IMR-90 (cell line): Measurements from ENCODE around the gene WHRN. TPM values are rescaled to one million over a fixed set of nuclear protein-coding genes. Genes with fewer than 3 reads are reported as not detected.

Source experiments
- ATAC-seq: fragments of 200-7000 bp; cut with Tn5 transposase; 2 replicates; pipeline ENCODE4 v1.9.1; 2020; ENCODE audit warnings: low read depth, mild to moderate bottlenecking, moderate library complexity
- BruUV-seq: library from RNA; stranded (reverse); fragments of 400-500 nt; replicated peaks from 2 replicates; lab custom pipeline; 2021; lab: Mats Ljungman, UMichigan
- CTCF ChIA-PET: fragments of 300-600 bp; formaldehyde crosslinking; extraction: SDS; loops from one replicate; lab custom pipeline; 2021; ENCODE audit warnings: antibody characterized with exemption; lab: Yijun Ruan, JAX
- POLR2A ChIA-PET: fragments of 300-600 bp; sonication (Branson Sonifier 250); formaldehyde crosslinking; loops from one replicate; lab custom pipeline; 2022; ENCODE audit warnings: antibody characterized with exemption; ENCODE audit not compliant: unreplicated experiment; lab: Charles Lee
- DNase-seq: peaks from one replicate; pipeline ENCODE4 v3.0.0; 2013
- H2AFZ ChIP-seq: replicated peaks from 2 replicates; pipeline ENCODE3; 2013; ENCODE audit warnings: low read length, mild to moderate bottlenecking; ENCODE audit not compliant: poor library complexity
- H2AK5ac ChIP-seq: 2 replicates; pipeline ENCODE4 v1.6.1; 2013; ENCODE audit warnings: low read depth, low read length, inconsistent platforms
- H2AK9ac ChIP-seq: replicated peaks from 2 replicates; pipeline ENCODE3; 2013; ENCODE audit warnings: mild to moderate bottlenecking, low read depth, low read length, moderate library complexity; ENCODE audit not compliant: poor library complexity
- H2BK120ac ChIP-seq: 2 replicates; pipeline ENCODE4 v1.6.1; 2013; ENCODE audit warnings: low read depth, low read length, inconsistent platforms
- H2BK15ac ChIP-seq: 3 replicates; pipeline ENCODE4 v1.6.1; 2013; ENCODE audit warnings: low read depth, low read length, inconsistent platforms
- H2BK20ac ChIP-seq: 2 replicates; pipeline ENCODE4 v1.6.1; 2013; ENCODE audit warnings: low read depth, mild to moderate bottlenecking, inconsistent platforms, low read length, moderate library complexity
- H2BK5ac ChIP-seq: 2 replicates; pipeline ENCODE4 v1.6.1; 2013; ENCODE audit warnings: mild to moderate bottlenecking, low read depth, low read length, inconsistent platforms; ENCODE audit not compliant: poor library complexity, severe bottlenecking
- H3K14ac ChIP-seq: replicated peaks from 2 replicates; pipeline ENCODE4 v1.6.1; 2013; ENCODE audit warnings: low read depth, low read length, inconsistent platforms
- H3K18ac ChIP-seq: 2 replicates; pipeline ENCODE4 v1.6.1; 2013; ENCODE audit warnings: low read depth, low read length, control low read depth
- H3K23ac ChIP-seq: 2 replicates; pipeline ENCODE4 v1.6.1; 2013; ENCODE audit warnings: low read depth, low read length, inconsistent platforms
- H3K27ac ChIP-seq: 2 replicates; pipeline ENCODE4 v1.5.1; 2013; ENCODE audit warnings: mild to moderate bottlenecking, control low read depth, low read length; ENCODE audit not compliant: insufficient read depth
- H3K27me3 ChIP-seq: 2 replicates; pipeline ENCODE4 v1.6.1; 2013; ENCODE audit warnings: low read length; ENCODE audit not compliant: control insufficient read depth, insufficient read depth
- H3K36me3 ChIP-seq: 2 replicates; pipeline ENCODE4 v1.6.1; 2013; ENCODE audit warnings: low read length, mixed read lengths; ENCODE audit not compliant: control insufficient read depth, insufficient read depth
- H3K4ac ChIP-seq: 2 replicates; pipeline ENCODE4 v1.6.1; 2013; ENCODE audit warnings: low read depth, low read length, inconsistent platforms
- H3K4me1 ChIP-seq: 2 replicates; pipeline ENCODE4 v1.6.1; 2013; ENCODE audit warnings: low read length, mixed read lengths; ENCODE audit not compliant: control insufficient read depth, insufficient read depth
- H3K4me2 ChIP-seq: 2 replicates; pipeline ENCODE4 v1.6.1; 2013; ENCODE audit warnings: low read depth, mild to moderate bottlenecking, control low read depth, low read length, moderate library complexity
- H3K4me3 ChIP-seq: 2 replicates; pipeline ENCODE4 v1.5.1; 2013; ENCODE audit warnings: low read depth, mild to moderate bottlenecking, control low read depth, low read length, moderate library complexity; ENCODE audit not compliant: insufficient read depth
- H3K56ac ChIP-seq: 2 replicates; pipeline ENCODE4 v1.6.1; 2013; ENCODE audit warnings: low read length, inconsistent platforms; ENCODE audit not compliant: insufficient read depth; ENCODE audit errors: extremely low read depth
- H3K79me1 ChIP-seq, 2 experiments: 2 replicates each; pipeline ENCODE4 v1.6.1; 2013; ENCODE audit warnings: low read length in 2 of 2, inconsistent platforms in 1 of 2, low read depth in 1 of 2
- H3K9ac ChIP-seq: 2 replicates; pipeline ENCODE4 v1.6.1; 2013; ENCODE audit warnings: low read depth, low read length, control low read depth
- H3K9me1 ChIP-seq: 2 replicates; pipeline ENCODE4 v1.6.1; 2013; ENCODE audit warnings: low read length, inconsistent platforms; ENCODE audit not compliant: insufficient read depth
- H3K9me3 ChIP-seq: 2 replicates; pipeline ENCODE4 v1.6.1; 2013; ENCODE audit warnings: low read length; ENCODE audit not compliant: control insufficient read depth, insufficient read depth
- H4K20me1 ChIP-seq: 2 replicates; pipeline ENCODE4 v1.6.1; 2013; ENCODE audit warnings: low read length, inconsistent platforms; ENCODE audit not compliant: insufficient read depth
- H4K5ac ChIP-seq: 2 replicates; pipeline ENCODE4 v1.6.1; 2013; ENCODE audit warnings: mild to moderate bottlenecking, low read depth, low read length, control low read depth
- H4K8ac ChIP-seq, 2 experiments: 2 replicates each; pipeline ENCODE4 v1.6.1; 2013; ENCODE audit warnings: low read depth in 2 of 2, low read length in 2 of 2, control low read depth in 1 of 2, inconsistent platforms in 1 of 2
- H4K91ac ChIP-seq: 2 replicates; pipeline ENCODE4 v1.6.1; 2013; ENCODE audit warnings: low read depth, low read length, inconsistent platforms; ENCODE audit not compliant: insufficient read depth
- BHLHE40 ChIP-seq: fragments of 150-350 bp; IDR thresholded peaks from 2 replicates; pipeline ENCODE4 v1.6.1; 2016; ENCODE audit warnings: mild to moderate bottlenecking, low read depth, low read length
- CEBPB ChIP-seq: IDR thresholded peaks from 2 replicates; pipeline ENCODE4 v1.6.1; 2012; ENCODE audit warnings: low read depth, low read length, improper control_type of control experiment
- CHD1 ChIP-seq: IDR thresholded peaks from 2 replicates; pipeline ENCODE4 v1.6.1; 2012; ENCODE audit warnings: low read depth, low read length, improper control_type of control experiment
- CTCF ChIP-seq: conservative IDR thresholded peaks from 2 replicates; pipeline ENCODE4 v1.5.1; 2012; ENCODE audit warnings: mild to moderate bottlenecking, low read depth, low read length, improper control_type of control experiment
- ELK1 ChIP-seq: fragments of 150-350 bp; IDR thresholded peaks from 2 replicates; pipeline ENCODE4 v1.6.1; 2016; ENCODE audit warnings: low read depth, mild to moderate bottlenecking, low read length, moderate library complexity, borderline replicate concordance
- FOS ChIP-seq: fragments of 150-350 bp; IDR thresholded peaks from 2 replicates; pipeline ENCODE4 v1.6.1; 2016; ENCODE audit warnings: low read depth, low read length
- MAFK ChIP-seq: IDR thresholded peaks from 2 replicates; pipeline ENCODE4 v1.6.1; 2012; ENCODE audit warnings: low read depth, low read length, improper control_type of control experiment
- MAZ ChIP-seq: IDR thresholded peaks from 2 replicates; pipeline ENCODE4 v1.6.1; 2012; ENCODE audit warnings: low read depth, mild to moderate bottlenecking, low read length, improper control_type of control experiment, moderate library complexity, borderline replicate concordance
- NFE2L2 ChIP-seq: fragments of 150-350 bp; IDR thresholded peaks from 2 replicates; pipeline ENCODE4 v1.6.1; 2016; ENCODE audit warnings: low read depth, mild to moderate bottlenecking, low read length
- POLR2A ChIP-seq: IDR thresholded peaks from 2 replicates; pipeline ENCODE4 v1.6.1; 2012; ENCODE audit warnings: mild to moderate bottlenecking, low read depth, low read length
- RAD21 ChIP-seq: IDR thresholded peaks from 2 replicates; pipeline ENCODE4 v1.6.1; 2012; ENCODE audit warnings: low read length, improper control_type of control experiment
- RCOR1 ChIP-seq: IDR thresholded peaks from 2 replicates; pipeline ENCODE4 v1.6.1; 2012; ENCODE audit warnings: mild to moderate bottlenecking, low read length, improper control_type of control experiment; ENCODE audit not compliant: insufficient replicate concordance
- RFX5 ChIP-seq: IDR thresholded peaks from 2 replicates; pipeline ENCODE4 v1.8.0; 2012; ENCODE audit warnings: low read depth, mild to moderate bottlenecking, low read length, moderate library complexity
- WGBS, 2 experiments: methylation state at CpG; one replicate each; pipeline versions ENCODE4 v1.1.5 to v1.1.7; 2013; ENCODE audit warnings: missing lambda C conversion rate in 2 of 2; ENCODE audit not compliant: insufficient read length in 1 of 2; ENCODE audit errors: extremely low coverage in 2 of 2; 5-methylcytosine and 5-hydroxymethylcytosine counted together
- dilution Hi-C: fragments of 300-500 bp; cut with HindIII; formaldehyde crosslinking; loops from one replicate; pipeline ENCODE4 v1.14.3; 2018; ENCODE audit warnings: low sequenced_read_pairs; ENCODE audit not compliant: unreplicated experiment
- in situ Hi-C: fragments of 300-500 bp; cut with MboI; formaldehyde crosslinking; loops from 3 replicates; pipeline ENCODE4 v1.14.3; 2019; ENCODE audit warnings: low sequenced_read_pairs, inconsistent platforms, mixed read lengths
- intact Hi-C: fragments of 100-400 bp; cut with micrococcal nuclease; formaldehyde crosslinking; loops from 2 replicates; pipeline ENCODE4 v1.10.0; 2022
- polyA plus RNA-seq, 3 experiments: library from polyadenylated mRNA; depleted of rRNA; stranded (reverse); fragments of >200 nt; gene quantifications; 2 replicates each; pipeline ENCODE4 v1.2.3, GENCODE V29; 2012; ENCODE audit warnings: low replicate concordance in 1 of 3
- total RNA-seq: library from RNA; depleted of rRNA; stranded (reverse); fragments of >200 nt; gene quantifications from 2 replicates; pipeline ENCODE4 v1.2.3, GENCODE V29; 2012

The WHRN gene
- total and polyA plus RNA-seq, 2 of the 4 experiments (the other 2 are of a cell fraction): 0.18 to 2.6 TPM

- TF ChIP-seq CHD1: no peak
- no peak for TF ChIP-seq POLR2A
- TF ChIP-seq ELK1: no peak
Observed at GRCh38 chr9:114371973-114372917, 133.0 kb downstream of the WHRN start (continued).

- H3K14ac ChIP-seq: no peak overlapping the region
- no peak overlapping the region for H2BK120ac ChIP-seq
- H3K9ac ChIP-seq: no peak overlapping the region
- no peak for DNase-seq
- H3K9me1 ChIP-seq: peaks cover 8% of the 10 kb centered on the region
- H3K36me3 ChIP-seq: peaks cover 40% of the 10 kb centered on the region
- no peak overlapping the region for H3K4ac ChIP-seq
- H4K5ac ChIP-seq: no peak overlapping the region
- no peaks in the 10 kb centered on the region; the same call in 1 of the 2 replicates for H4K20me1 ChIP-seq
- in situ Hi-C loops (no loop called here), dilution Hi-C loops (no loop called here), intact Hi-C loops (no loop called here)
- no peak overlapping the region for H4K8ac ChIP-seq
- no peak overlapping the region for H2BK20ac ChIP-seq
- ChIA-PET CTCF (no interaction called here), POLR2A (no interaction called here)
- 93% methylated on average over 5 of the region's 7 CpGs; no CpG with 5 or more reads in 1 of the 2 experiments for WGBS, 2 experiments
- peaks cover 3 to 16% of the 10 kb centered on the region in 2 experiments; a peak in 3 of 4 replicates for H3K79me1 ChIP-seq
- H3K9me3 ChIP-seq: no peaks in the 10 kb centered on the region
- H4K91ac ChIP-seq: no peak overlapping the region
- no peaks in the 10 kb centered on the region for H3K27me3 ChIP-seq
- H3K4me3 ChIP-seq: no peak overlapping the region
- no peak for ATAC-seq
- H3K27ac ChIP-seq: no peak overlapping the region
- no peak overlapping the region for H2AK5ac ChIP-seq
- no TSS peak for BruUV-seq
- no peak overlapping the region for H2AK9ac ChIP-seq
- H2AFZ ChIP-seq: no peak overlapping the region
- H3K4me2 ChIP-seq: no peak overlapping the region
- H2BK5ac ChIP-seq: no peak overlapping the region
- no peak overlapping the region for H3K56ac ChIP-seq
- H3K23ac ChIP-seq: no peak overlapping the region
- no peak for TF ChIP-seq RCOR1
- no peak for TF ChIP-seq FOS
- TF ChIP-seq MAZ: no peak
- TF ChIP-seq MAFK: no peak
- no peak for TF ChIP-seq NFE2L2
- no peak for TF ChIP-seq RAD21
- no peak for TF ChIP-seq CEBPB
- no peak for TF ChIP-seq BHLHE40
- TF ChIP-seq POLR2A: no peak
- TF ChIP-seq CTCF: no peak
- no peak for TF ChIP-seq RFX5
- H3K18ac ChIP-seq: no peak overlapping the region
- no peak overlapping the region for H2BK15ac ChIP-seq
- 0 out of 2 replicates have a peak, but pooled peaks cover 1% of the 10 kb centered on the region for H3K4me1 ChIP-seq
Observed at GRCh38 chr9:114371343-114371944, 133.8 kb downstream of the WHRN start.
